Lower leg skin (tissue), 4 donors: Measurements from ENCODE around the gene IP6K2. TPM values are rescaled to one million over a fixed set of nuclear protein-coding genes. Genes with fewer than 3 reads are reported as not detected.
A peak's percentile ranks its signal among the peaks of the same experiment; 100 is the strongest.
"Not testable (repeated sequence)": the region's sequence is repeated elsewhere in the genome, so short reads cannot be mapped to it uniquely, and the experiment has no call there.

Source experiments
- DNase-seq, 2 donors: peaks; one replicate each; pipeline ENCODE4 v3.0.0-alpha.2; 2019; ENCODE audit warnings: low spot score in 2 of 2
- H3K4me3 ChIP-seq: fragments of 200-600 bp; sonication (generic); 2 replicates; pipeline ENCODE4 v1.5.1; 2017; ENCODE audit warnings: mild to moderate bottlenecking, low read depth; ENCODE audit not compliant: poor library complexity, severe bottlenecking
- CTCF ChIP-seq, 3 donors: fragments of 450-650 bp; IDR thresholded peaks; one replicate each; pipeline ENCODE4 v1.5.1; 2016; ENCODE audit warnings: antibody characterized with exemption in 3 of 3, mild to moderate bottlenecking in 3 of 3, moderate library complexity in 2 of 3
- POLR2A ChIP-seq, 2 donors: fragments of 450-650 bp; IDR thresholded peaks; one replicate each; pipeline ENCODE4 v1.6.1; 2016 to 2017; ENCODE audit warnings: antibody characterized with exemption in 2 of 2, mild to moderate bottlenecking in 1 of 2, moderate library complexity in 1 of 2
- WGBS, 2 donors: methylation state at CpG; one replicate each; pipeline ENCODE4 v1.1.5; 2018; 5-methylcytosine and 5-hydroxymethylcytosine counted together
- intact Hi-C: fragments of 100-400 bp; cut with DNase I; formaldehyde crosslinking; loops from one replicate; pipeline ENCODE4 v1.15.0; 2023; ENCODE audit warnings: low total_unique reads
- total RNA-seq, 4 donors: library from RNA; depleted of rRNA; stranded (reverse); fragments of >200 nt; gene quantifications; one replicate each; pipeline ENCODE4 v1.1.0, GENCODE V29; 2016

Gene IP6K2
- total RNA-seq, 4 donors from 2014 or later: 142 to 304 (median 187) TPM

- no peak for DNase-seq
- intact Hi-C loops: no loop called here
- TF ChIP-seq POLR2A (IDR thresholded peaks at IDR 0.05) (no peak), CTCF (IDR thresholded peaks at IDR 0.05) (no peak)
- no peak overlapping the region for H3K4me3 ChIP-seq
- WGBS, 2 donors: 88% methylated on average over 8 of the region's 8 CpGs
Measured at GRCh38 chr3:48727511-48727910, 10.5 kb upstream of the IP6K2 start.

GRCh38 chr3:48725185-48725855, 8.3 kb upstream of the IP6K2 start:
- 92 to 95% methylated on average over 8 of the region's 8 CpGs for WGBS, 2 donors
- intact Hi-C loops: not testable (repeated sequence)

GRCh38 chr3:48723725-48724124, 6.7 kb upstream of the IP6K2 start:
- TF ChIP-seq POLR2A (IDR thresholded peaks at IDR 0.05): no peak
- TF ChIP-seq CTCF (IDR thresholded peaks at IDR 0.05): no peak
- no peak overlapping the region for H3K4me3 ChIP-seq
- 83 to 88% methylated on average over 7 of the region's 7 CpGs for WGBS, 2 donors
- no peak for DNase-seq
- intact Hi-C loops: no loop called here

More at GRCh38 chr3:48725185-48725855, 8.3 kb upstream of the IP6K2 start:
- DNase-seq, H3K4me3 ChIP-seq: not testable (repeated sequence)

GRCh38 chr3:48723293-48723692, 6.3 kb upstream of the IP6K2 start:
- H3K4me3 ChIP-seq, DNase-seq, intact Hi-C loops: not testable (repeated sequence)
- 73 to 83% methylated on average over 3 of the region's 3 CpGs for WGBS, 2 donors

GRCh38 chr3:48716508-48716981, 476 bp downstream of the IP6K2 start:
- intact Hi-C loops: no loop called here
- WGBS, 2 donors: 0 to 1% methylated on average over 16 of the region's 16 CpGs
- TF ChIP-seq POLR2A (IDR thresholded peaks at IDR 0.05) (no peak), CTCF (IDR thresholded peaks at IDR 0.05) (no peak)
- no peak for DNase-seq
- H3K4me3 ChIP-seq: peak overlapping the region; percentile 90

- intact Hi-C loops: no loop called here
- no peak overlapping the region for H3K4me3 ChIP-seq
- DNase-seq: no peak
- TF ChIP-seq POLR2A (IDR thresholded peaks at IDR 0.05) (no peak), CTCF (IDR thresholded peaks at IDR 0.05) (no peak)
Measured at GRCh38 chr3:48715174-48715800, 1.7 kb downstream of the IP6K2 start.

GRCh38 chr3:48711727-48712126, 5.3 kb downstream of the IP6K2 start:
- intact Hi-C loops: no loop called here
- TF ChIP-seq POLR2A (IDR thresholded peaks at IDR 0.05) (no peak), CTCF (IDR thresholded peaks at IDR 0.05) (no peak)
- WGBS, 2 donors: 62 to 65% methylated on average over 2 of the region's 2 CpGs
- no peak overlapping the region for H3K4me3 ChIP-seq
- no peak for DNase-seq
